Measurements from ENCODE around the gene SIRPA.

Gene SIRPA

DNA sequence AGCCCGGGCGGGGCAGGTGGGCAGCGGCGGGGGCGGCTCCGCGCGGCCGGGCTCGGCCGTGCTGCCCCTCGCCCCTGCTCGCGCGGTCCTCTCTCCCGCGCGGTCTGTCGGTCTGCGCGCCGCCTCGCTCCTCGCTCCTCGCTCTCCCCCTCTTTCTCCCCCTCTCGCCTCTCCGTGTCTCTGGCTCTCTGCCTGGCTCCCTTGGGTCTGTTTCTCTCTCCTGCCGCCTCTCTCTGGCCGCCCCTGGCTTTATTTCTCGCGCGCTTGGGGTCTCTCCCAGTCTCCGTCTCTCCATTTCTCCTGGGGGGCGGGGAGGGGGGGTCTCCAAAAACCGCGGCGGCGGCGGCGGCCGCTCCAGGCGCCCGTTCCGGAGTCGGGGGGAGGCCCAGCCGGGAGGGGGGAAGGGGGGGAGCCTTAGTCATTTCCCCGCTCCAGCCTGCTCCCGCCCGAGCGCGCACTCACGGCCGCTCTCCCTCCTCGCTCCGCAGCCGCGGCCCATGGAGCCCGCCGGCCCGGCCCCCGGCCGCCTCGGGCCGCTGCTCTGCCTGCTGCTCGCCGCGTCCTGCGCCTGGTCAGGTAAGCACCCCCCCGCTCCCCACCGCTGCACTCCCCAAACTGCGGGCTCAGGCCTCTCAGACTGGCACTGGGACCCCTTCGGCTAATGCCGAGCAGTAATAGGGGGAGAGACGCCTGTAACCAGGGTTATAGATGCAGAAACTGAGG lies at the start of gene SIRPA:
Gene SIRPA (plus strand): TSS at position 457 of the 723 bp plus-strand sequence. CDS start 41 bp downstream, at position 498.
- in situ Hi-C loops (cut with MboI; ENCODE audit: low sequenced_read_pairs), result no loop called here

DNA sequence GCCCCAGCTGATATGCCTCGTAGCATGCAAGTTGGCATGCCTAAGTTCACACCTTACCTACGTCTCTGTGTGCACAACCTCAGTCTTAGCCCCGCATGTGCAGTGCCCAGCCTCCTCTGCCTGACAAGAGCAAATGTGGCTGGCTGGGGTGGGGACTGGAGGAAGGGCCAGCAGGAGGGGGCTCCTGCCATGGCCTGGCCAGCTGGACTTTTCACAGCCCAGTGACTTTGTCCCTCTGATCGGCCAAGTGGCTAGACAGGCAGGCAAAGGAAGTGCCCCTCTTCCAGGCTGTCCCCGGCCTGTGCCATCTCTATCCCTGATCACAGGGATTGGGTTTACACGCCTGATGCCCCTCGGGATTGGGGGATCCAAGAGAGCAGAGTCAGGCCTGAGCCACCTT lies 49.5 kb upstream of the SIRPA start:
- in situ Hi-C loops (cut with MboI; ENCODE audit: low sequenced_read_pairs), result no loop called here

DNA sequence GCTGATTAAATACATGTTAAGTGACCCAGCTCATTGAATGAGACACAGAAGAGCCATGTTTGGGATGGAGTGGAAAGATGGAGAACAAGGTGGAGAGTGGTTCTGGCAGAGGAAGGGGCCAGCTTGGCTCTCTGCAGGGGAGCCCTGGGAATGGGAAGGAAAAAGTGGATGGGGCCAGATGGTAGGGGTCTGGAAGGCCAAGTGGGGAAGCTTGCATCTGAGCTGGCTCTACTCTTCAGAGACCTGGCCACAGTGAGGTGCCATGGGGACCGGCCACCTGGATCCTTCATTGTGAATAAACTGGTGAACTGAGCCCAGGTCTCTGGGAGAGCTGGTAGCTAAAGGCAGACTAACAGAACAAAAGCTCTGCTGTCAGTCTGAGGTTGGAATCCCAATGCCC lies 48.9 kb upstream of the SIRPA start:
- in situ Hi-C loops (cut with MboI; ENCODE audit: low sequenced_read_pairs), result no loop called here

DNA sequence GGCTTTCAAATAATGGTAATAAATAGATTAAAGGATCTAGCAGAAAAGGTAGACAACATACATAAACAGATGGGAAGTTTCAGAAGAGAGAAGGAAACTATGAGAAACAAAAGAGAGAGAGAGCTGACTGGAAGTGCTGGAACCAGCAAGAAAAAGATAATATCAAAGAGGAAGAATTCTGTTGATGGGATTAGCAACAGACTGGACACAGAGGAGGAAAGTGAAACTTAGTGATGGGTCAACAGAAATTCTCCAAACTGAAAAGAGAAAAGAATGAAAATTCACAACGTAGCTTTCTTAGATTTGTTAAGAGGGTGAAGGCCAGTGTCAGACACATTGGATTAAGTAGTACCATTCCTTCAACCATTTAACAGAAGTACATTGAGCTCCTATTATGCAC lies 48.3 kb upstream of the SIRPA start:
- in situ Hi-C loops (cut with MboI; ENCODE audit: low sequenced_read_pairs), result no loop called here

DNA sequence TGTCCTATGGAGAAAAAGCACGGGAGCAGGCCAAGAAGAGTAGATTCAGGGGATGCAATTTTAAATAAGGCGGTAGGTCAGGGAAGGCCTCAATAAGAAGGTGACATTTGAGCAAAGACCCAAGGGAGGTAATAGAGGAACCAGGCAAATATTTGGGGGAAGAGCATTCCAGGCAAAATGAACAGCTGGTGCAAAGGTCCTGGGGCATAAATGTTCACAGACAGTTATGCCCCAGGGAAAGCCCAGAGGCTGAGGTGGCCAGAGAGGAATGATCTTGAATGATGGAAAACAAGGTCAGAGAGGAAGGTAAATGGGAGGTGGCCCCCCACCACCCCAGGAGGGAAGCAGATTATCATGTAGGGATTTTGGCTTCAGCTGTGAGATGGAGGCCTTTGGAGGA lies 47.4 kb upstream of the SIRPA start:
- in situ Hi-C loops (cut with MboI; ENCODE audit: low sequenced_read_pairs), result no loop called here

DNA sequence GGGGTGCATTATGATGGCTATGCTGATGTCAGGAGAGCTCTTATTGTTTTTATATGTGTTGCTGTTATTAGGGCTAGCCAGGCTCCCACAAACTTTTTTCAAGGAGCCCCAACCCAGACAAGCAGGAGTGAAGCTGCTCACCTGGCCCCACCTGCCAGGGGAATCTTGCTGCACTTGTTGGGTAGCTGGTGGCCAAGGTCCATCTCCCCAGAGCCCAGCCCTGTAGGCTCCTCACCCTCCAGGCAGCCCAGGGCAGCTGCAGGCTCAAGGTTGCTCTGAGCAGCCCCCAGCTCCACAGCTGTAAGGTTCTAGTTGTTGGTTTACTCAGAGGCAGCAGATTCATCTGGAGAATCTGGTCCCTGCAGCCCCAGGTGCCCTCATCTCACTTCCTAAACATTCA lies 46.8 kb upstream of the SIRPA start:
- in situ Hi-C loops (cut with MboI; ENCODE audit: low sequenced_read_pairs), result no loop called here

DNA sequence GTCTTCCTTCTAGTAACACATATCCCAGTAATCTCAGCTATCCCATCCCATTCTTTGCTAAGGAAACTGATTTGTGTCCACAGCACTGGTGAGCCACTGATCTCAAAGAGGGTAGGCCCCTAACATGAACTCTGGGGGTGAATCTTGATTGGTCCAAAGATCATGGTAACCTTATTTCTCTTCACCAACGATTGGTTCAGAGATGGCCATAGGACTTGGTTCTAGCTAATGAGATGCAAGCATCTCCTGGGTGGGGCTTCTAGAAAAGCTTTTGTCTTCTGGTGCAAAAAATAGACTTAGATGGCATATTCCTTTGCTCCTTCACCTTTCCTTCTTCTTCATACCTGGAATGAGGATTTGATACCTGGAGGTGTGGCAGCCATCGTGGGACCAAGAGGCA lies 43.8 kb upstream of the SIRPA start:
- in situ Hi-C loops (cut with MboI; ENCODE audit: low sequenced_read_pairs), result no loop called here

DNA sequence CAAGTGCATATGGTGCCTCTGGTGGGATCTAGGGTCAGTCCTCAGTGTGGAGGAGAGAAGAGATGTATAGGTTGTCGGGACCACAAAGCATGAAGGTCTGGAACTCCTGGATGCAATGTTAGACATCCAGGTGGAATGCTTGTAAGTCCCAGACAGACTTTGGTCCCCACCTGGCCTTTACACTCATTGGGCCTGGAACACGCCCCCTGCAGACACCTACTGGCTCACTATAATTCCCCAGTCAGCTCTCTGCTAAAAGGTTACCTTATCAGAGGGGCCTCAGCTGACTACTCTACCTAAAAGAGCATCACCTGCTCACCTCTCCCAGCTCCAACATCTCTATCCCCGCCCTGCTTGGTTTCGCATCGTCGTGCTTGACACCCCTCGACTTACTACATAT lies 41.7 kb upstream of the SIRPA start:
- in situ Hi-C loops (cut with MboI; ENCODE audit: low sequenced_read_pairs), result no loop called here

DNA sequence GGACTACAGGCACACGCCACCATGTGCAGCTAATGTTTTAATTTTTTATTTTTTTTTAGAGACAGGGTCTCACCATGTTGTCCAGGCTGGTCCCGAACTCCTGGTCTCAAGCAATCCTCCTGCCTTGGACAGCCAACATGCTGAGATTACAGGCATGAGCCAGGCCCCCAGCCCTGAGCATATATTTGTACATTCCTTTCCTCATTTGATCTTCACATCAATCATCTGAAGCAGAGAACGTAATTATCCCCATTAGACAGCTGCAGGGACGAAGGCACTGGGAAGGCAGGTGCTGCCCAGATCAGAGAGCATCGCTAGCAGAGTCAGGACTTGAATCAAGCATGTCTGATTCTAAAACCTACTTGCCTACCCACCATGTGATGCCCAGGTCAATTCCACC lies 41.0 kb upstream of the SIRPA start:
- in situ Hi-C loops (cut with MboI; ENCODE audit: low sequenced_read_pairs), result no loop called here

DNA sequence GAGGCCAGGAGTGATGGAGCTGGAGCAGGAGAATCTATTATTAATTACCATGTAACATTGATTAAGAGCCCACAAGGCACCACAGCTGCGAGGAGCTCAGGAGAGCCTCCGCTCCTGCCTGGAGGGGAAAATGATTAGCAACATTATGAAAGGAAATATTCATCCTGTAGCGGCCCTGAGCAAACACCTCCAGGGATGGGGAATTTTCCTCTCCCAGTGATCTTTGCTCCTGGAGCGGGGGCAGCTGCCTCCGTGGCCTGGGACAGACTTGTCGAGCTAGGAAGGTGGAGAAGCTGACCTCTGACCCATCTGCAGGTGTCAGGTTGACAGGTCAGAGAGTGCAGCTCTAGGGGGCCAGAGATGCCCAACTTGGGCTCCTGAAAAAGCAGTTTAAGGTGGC lies 40.1 kb upstream of the SIRPA start:
- in situ Hi-C loops (cut with MboI; ENCODE audit: low sequenced_read_pairs), result no loop called here

DNA sequence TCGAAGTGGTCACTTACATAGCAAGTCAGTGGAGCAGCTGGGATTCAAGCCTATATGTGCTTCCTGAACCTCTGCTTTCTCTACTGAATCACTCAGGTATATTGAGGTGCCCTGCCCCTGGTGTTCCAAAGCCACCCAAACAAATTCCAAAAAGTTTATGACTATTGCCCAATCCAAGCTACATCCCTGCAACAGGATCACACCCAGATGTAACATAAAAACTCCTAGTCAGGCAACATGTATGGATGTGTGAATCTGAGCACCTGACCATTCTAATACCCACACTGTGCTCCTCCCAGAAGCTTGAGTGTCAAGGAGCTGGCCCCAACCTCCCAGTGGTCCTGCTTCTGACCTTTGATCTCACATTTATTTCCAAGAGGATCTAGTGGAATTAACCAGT lies 39.5 kb upstream of the SIRPA start:
- in situ Hi-C loops (cut with MboI; ENCODE audit: low sequenced_read_pairs), result no loop called here

DNA sequence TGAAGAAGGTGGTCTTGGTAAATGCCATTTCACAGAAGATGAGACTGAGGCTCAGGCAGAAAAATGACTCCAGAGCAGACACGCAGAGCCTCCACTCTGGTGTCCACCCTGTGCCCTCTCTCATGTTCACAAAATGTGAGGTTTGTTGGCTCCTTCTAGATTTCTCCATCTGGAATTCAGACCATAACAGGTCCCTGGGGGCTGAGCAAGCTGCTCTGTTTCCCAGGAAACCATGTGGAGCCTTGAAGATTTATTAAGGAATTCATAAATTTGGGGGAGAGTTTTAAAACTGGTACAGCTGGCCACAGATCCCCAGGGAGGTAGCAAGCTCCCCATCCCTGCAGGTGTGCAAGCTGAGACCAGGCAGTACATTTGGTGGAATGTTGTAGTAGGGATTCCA lies 38.8 kb upstream of the SIRPA start:
- in situ Hi-C loops (cut with MboI; ENCODE audit: low sequenced_read_pairs), result no loop called here

DNA sequence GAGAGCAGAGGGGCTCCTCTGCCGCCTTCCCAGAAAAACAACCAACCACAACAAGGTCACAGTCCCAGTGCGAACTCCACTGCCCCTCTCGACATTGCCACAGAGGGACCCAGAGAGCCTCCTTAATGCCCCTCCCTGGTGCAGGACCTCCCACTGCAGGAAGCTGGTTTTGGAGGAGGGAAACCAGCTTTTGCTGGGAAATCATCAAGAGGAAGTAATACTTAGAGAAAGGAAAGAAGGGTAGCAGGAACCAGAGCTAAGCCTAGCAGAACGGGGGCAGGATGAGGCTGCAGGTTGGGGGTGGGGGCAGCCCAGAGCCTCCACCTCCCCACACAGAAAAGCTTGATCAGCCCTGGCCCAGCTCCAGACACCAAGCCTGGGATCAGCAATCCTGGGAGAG lies 37.7 kb upstream of the SIRPA start:
- in situ Hi-C loops (cut with MboI; ENCODE audit: low sequenced_read_pairs), result no loop called here

DNA sequence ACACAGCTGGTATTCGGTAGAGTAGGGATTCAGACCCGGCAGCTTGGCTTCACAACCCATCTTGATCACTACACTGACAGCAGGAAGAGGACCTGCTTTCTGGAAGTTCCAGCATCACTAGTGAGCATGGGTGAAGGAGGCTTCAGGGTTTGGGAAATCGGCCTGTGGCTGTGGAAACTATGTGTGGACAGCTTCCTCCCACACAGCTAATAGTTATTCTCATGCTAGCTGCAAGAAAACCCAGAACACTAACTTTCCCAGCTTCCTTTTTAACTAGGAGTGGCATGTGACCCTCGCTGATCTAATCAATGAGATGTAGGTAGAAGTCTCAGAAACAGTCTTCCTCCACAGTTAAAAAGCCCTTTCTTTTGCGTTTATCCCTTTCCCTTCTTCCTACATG lies 36.3 kb upstream of the SIRPA start:
- in situ Hi-C loops (cut with MboI; ENCODE audit: low sequenced_read_pairs), result no loop called here

DNA sequence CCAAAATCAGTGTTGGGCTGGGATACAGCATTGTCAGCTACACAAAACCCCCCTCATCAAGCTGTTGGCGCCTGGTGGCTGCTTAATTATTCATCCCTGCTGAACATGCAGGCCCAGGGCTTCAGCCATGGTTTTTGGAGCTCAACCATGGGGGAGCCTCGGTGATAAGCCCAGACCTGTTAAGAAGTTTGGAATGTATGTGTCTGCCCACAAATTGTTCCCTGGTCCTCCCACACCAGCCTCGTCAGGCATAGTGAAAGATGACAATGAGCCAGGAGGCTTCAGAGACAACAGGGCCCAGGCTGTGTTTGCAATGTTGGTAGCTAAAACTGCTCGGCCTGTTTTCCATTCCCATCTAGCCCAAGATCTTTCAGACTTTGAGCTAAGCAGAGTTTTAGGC lies 34.8 kb upstream of the SIRPA start:
- in situ Hi-C loops (cut with MboI; ENCODE audit: low sequenced_read_pairs), result no loop called here

DNA sequence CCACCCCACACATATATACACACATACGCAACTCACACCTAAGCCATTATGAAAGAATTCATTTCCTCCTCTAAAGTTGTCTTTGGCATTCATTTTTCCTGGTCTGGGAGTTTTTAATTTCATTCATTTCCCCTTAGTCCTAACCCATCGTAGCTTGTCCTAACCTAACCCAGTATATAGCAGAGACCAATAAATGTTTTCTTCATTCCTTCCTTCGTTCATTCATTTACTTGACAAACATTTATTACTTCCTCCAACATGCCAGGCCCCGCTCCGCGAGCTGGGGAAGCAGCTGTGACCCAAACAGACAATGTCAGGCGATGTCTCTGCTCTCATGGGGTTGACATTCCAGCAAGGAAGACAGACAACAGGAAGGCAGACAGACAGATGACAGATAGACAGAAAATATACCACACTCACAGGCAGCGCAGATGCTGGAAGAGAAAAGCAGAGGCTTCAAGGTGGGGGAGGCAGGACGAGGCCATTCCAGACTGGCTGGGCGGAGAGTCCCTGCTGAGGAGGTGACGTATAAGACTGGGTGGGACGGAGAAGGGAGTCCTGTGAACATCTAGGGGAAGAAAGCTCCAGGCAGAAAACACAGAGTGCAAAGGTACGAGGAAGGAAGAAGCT lies 33.7 kb upstream of the SIRPA start:
- in situ Hi-C loops (cut with MboI; ENCODE audit: low sequenced_read_pairs), result no loop called here

DNA sequence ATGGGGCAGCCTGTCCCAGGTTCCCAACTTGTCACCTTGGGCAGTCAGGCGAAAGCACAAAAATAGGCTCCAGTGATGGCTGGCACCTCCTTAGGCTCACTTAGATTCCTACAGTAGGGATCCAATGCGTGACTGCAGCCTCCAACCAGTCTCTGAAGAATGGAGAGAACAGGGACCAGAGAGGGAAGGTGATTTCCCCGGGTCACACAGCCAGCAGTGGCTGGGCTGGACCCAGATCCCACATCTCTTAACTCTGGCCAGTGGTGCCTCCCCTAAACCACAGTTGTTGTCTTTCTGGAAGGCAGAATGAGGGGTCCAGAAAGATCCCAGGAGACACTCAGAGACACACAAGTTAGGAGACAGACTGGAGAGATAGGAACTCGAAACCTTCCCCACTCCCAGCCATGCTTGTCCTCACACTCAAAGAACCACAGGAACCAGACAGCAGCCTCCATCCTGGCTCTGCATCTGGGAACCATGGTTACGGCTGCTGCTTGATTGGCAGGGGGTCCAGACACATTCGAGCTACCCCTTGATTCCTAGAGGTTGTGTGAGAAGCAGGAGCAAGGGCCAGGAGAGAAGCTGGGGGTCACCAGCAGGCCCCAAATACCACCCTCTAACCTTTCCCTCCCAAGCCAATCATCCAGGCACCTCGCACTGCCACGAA lies 33.1 kb upstream of the SIRPA start:
- in situ Hi-C loops (cut with MboI; ENCODE audit: low sequenced_read_pairs), result no loop called here

DNA sequence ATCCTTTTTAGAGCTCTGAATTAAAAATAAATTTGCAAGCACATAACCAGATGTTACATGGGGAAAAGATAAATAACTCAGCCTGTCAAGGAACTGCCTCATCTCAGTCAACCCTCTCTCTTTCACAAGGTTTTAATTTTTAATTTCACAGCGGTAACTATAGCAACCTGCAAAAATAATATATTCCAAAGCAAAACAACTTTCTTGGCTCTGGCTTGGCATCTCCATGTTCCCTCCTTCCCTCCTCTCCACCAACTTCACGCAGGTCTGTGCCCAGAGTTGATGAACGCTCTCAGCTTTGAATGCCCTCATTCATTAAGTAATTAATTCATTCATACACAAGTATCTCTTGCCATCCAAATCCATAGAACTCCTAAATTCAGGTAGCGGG lies 32.5 kb upstream of the SIRPA start:
- in situ Hi-C loops (cut with MboI; ENCODE audit: low sequenced_read_pairs), result no loop called here

DNA sequence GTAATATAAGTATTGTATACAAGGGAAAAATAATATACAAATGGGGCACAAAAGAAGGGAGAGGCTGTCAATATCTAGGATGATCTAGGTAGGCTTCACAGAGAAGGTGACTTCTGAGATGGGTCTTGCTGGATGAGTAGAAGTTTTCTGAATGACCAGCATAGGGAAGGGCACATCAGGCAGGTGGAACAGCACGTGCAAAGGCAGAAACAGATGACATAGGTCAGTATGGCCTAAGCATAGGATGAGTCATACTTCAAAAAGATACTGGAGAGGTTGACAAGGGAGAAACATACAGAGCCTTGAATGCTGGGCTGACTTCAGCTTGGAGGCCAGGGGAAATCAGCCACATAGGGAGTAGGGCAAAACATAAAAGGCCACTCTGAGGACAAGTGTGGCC lies 31.9 kb upstream of the SIRPA start:
- in situ Hi-C loops (cut with MboI; ENCODE audit: low sequenced_read_pairs), result no loop called here

DNA sequence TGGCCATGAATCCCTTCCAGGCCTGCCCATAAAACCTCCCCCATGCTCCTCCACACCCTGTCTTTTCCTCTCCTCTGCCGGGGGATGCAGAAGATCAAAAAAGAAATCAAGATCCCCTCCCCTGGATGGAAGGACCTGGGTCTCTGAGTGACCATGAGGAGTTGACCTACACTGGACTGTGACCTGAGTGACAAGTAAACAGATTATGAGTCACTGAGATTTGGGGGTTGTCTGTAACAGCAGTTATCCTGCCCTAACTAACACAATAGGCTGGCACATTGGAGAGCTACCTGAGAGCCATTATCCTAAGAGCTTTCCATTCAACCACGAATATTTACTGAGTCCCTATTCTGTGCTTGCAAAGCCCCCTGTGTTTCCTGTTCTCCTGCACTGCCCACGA lies 28.4 kb upstream of the SIRPA start:
- in situ Hi-C loops (cut with MboI; ENCODE audit: low sequenced_read_pairs), result no loop called here

DNA sequence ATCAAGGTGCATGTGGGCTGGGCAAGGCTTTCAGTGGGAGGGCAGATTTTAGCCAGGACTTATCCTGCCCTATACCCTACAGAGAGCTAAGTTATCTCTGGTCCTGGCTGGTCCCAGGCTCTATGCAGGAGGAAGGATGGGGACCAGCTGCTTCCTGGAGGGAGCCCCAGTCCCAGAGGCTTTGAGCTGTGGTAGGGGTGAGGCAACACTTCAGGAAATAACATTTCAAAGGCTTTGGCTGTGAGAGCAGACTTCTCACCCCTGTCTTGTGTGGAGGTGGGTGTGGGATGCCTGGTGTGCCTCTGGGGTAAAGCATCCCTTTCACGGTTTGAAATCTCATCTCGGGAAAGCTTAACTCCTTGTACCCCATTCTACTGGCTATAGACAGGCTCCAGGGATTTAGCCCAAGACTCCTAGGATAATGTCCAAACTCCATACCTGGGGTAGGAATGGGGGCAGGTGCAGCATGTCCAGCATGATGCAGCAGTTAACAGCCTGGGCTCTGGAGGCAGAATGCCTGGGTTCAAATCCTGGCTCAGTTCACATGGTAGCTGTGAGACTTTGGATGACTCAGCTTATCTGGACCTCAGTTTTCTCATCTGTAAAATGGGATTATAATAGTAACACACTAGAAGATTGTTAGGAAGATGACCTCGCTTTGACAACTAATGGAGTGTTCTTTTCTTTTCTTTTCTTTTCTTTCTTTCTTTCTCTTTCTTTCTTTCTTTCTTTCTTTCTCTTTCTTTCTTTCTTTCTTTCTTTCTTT lies 27.5 kb upstream of the SIRPA start:
- in situ Hi-C loops (cut with MboI; ENCODE audit: low sequenced_read_pairs), result no loop called here

DNA sequence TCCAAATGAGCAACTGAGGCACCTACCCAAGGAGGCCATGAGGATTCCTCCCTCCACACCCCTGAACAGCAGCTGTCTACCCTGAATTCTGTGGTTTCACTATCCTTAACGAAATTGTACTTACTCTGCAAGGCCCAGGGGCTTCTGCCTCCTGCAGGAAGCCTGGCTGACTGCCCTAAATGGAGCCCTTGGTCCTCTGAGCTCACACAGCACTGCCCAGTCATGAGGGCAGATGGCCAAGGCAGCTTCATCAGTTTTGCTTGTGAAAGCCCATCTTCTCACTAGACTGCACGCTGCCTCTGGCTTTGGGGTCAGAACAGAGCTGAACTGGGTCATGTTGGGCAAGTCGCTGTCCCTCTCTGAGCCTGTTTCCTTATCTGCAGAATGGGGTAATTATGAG lies 26.4 kb upstream of the SIRPA start:
- in situ Hi-C loops (cut with MboI; ENCODE audit: low sequenced_read_pairs), result no loop called here
